Stimulated activated CD4-positive, alpha-beta T cell treated with anti-CD3 and anti-CD28 coated beads, Interleukin-2, amount 100 ng/mL, for 24 hours (primary cell): Measurements from ENCODE around the gene KNTC1.
"Not testable (repeated sequence)": the region's sequence is repeated elsewhere in the genome, so short reads cannot be mapped to it uniquely, and the experiment has no call there.

ENCODE experiments used
- DNase-seq, 2 donors: peaks; one replicate each; pipeline ENCODE4 v3.0.0-alpha.2; 2020

Gene KNTC1

DNA sequence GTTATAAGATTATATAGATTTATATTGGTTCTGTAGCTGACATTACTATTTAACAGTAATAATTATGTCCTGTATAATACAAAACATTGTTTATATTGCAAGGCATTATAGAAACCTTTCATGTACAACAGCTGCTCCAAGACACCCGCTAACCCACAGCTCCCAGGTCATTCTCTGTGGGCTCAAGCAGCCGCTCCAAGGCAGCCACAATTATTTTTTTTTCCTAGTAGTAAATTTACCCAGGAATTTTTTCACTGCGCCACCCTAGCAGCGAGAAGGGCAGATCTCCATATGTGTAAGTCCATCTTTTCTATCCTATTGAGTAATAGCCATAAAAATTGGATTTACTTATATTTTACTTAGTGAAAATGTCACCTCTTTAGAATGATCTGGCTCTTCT lies 36.3 kb downstream of the KNTC1 start:
- no peak for DNase-seq

- DNase-seq: not testable (repeated sequence)
Measured at GRCh38 chr12:122566816-122567215, 39.8 kb downstream of the KNTC1 start.

DNA sequence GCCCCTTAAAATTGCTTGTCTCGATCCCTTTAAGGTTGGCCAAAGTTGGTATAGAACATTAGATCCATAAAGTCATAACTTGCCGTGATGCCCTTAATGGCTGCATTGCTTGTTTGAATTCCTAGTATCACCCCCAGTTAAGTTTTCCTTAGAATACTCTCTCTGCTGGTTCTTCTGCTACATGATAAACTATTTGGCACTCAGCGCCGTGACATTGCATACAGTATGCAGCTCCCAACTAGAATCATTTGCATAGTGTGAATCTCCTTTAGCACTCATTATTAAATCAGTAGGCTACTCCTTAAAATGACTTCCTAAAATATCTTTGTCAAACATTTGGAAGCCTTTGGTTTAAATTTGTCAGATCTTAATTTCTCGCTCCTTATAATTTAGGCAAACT lies 42.2 kb downstream of the KNTC1 start:
- DNase-seq: no peak

GRCh38 chr12:122570006-122570405 lies 43.0 kb downstream of the KNTC1 start:
- not testable (repeated sequence) for DNase-seq

DNA sequence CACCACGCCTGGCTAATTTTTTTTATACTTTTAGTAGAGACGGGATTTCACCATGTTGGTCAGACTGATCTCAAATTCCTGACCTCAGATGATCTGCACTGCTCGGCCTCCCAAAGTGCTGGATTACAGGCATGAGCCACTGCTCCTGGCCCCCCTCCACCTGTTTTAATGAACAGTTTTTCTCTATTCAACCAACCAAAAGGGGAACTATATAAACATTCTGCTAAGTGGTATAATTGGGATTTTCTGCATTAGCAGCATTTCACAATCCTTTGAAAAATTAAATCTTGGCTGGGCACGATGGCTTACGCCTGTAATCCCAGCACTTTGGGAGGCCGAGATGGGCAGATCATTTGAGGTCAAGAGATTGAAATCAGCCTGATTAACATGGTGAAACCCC lies 44.8 kb downstream of the KNTC1 start:
- no peak for DNase-seq

- not testable (repeated sequence) for DNase-seq
Measured at GRCh38 chr12:122583294-122583693, 56.2 kb downstream of the KNTC1 start.

DNA sequence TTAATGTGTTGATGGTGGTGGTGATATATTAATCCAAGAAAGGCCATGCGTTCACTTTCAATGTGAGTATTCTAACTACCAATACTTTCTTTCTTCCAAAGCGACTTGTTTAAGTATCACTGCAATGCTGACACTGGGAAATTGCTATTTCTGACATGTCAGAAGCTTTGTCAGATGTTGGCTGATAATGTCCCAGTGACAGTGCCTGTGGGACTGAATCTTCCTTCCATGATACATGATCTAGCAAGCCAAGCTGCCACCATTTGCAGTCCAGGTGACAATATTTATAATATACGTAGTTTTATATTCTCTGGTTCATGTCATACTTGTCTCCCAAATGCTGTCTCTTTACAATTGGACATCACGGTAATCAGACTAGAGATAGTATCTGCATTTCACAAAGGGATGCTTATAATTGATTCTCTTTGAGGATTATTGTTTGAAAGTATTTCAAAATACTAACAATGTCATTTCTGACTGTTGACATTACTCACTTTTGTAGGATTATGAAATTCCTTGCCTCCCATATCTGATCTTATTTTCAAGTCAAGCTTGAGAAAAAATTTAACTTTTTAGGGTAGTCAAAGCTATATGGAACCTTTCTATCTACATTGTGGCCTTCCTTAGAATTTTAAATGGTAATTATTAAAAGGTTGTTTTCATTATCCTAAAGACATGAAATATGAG lies 57.3 kb downstream of the KNTC1 start:
- no peak for DNase-seq

- no peak for DNase-seq
Measured at GRCh38 chr12:122590990-122591389, 63.9 kb downstream of the KNTC1 start.

DNA sequence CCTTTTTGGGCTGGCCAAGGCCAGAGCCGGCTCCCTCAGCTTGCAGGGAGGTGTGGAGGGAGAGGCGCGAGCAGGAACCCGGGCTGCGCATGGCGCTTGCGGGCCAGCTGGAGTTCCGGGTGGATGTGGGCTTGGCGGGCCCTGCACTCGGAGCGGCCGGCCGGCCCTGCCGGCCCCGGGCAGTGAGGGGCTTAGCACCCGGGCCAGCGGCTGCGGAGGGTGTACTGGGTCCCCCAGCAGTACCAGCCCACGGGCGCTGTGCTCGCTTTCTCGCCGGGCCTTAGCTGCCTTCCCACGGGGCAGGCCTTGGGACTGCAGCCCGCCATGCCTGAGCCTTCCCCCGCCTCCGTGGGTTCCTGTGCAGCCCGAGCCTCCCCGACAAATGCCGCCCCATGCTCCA lies 64.9 kb downstream of the KNTC1 start:
- DNase-seq: not testable (repeated sequence)

DNA sequence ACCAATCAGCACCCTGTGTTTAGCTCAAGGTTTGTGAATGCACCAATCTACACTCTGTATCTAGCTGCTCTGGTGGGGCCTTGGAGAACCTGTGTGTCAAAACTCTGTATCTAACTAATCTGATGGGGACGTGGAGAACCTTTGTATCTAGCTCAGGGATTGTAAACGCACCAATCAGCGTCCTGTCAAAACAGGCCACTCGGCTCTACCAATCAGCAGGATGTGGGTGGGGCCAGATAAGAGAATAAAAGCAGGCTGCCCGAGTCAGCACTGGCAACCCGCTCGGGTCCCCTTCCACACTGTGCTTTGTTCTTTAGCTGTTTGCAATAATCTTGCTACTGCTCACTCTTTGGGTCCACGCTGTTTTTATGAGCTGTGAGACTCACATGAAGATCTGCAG lies 65.5 kb downstream of the KNTC1 start:
- not testable (repeated sequence) for DNase-seq

GRCh38 chr12:122593910-122594309 lies 66.9 kb downstream of the KNTC1 start:
- no peak for DNase-seq

DNA sequence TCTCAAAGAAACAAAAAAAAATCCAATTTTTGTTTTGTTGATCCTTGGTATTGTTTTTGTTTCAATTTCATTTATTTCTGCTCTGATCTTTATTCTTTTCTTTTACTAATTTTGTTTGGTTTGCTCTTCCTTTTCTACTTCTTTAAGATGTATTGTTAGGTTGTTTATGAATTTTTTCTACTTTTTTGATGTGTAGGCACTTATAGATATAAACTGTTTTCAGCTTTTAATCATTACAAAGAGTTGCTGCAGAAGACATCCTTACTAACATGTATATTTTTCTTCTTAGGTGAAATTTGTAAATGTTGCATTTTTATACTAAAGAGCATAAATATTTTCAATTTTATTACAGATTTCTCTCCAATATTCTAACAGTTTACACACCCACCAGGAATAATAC lies 69.8 kb downstream of the KNTC1 start:
- DNase-seq: no peak

GRCh38 chr12:122602456-122602855 lies 75.4 kb downstream of the KNTC1 start:
- no peak for DNase-seq

- no peak for DNase-seq
Measured at GRCh38 chr12:122604993-122605392, 77.9 kb downstream of the KNTC1 start.

GRCh38 chr12:122609732-122610131 lies 82.7 kb downstream of the KNTC1 start:
- no peak for DNase-seq

DNA sequence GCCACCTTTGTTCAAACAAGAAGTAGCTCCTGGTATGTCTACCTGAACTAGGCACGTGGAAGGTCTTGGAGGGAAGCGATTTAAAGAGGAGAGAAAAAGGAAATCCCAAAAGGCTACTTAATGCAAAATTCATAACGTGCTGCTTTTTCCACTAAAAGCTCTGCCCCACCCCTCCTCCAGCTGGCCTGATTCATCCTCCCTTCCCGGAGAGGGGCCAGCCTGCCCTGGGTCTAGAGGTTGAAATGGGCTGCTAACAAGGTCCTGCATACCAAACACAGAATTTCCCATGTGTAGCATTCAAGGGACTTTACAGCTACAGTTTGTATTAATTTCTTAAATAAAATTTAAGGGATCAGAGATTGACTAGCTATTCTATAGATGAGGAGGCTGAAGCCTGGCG lies 83.2 kb downstream of the KNTC1 start:
- DNase-seq: no peak

GRCh38 chr12:122610911-122611310 lies 83.9 kb downstream of the KNTC1 start:
- DNase-seq: no peak

- DNase-seq: no peak
Measured at GRCh38 chr12:122614839-122615238, 87.8 kb downstream of the KNTC1 start.

- DNase-seq: no peak
Measured at GRCh38 chr12:122615780-122616179, 88.7 kb downstream of the KNTC1 start.

DNA sequence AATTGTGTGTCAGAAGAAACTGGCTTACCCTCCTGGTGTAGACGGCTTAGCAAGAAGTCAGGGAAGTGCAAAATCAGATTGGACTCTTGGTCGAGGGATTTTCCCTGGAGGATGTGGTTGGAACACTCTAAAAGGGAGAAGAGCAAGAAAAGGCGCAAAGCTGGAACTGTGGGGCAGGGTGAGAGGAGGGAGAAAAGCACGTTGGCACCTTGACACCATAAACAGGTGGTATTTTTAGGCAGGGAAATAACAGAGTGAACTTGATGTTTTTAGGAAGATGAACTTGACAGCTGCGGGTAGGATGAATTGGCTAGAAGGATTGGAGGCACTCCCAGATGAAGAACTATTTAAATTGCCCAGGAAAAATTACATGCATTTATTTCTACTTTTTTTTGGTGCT lies 108.4 kb downstream of the KNTC1 start:
- no peak for DNase-seq

DNA sequence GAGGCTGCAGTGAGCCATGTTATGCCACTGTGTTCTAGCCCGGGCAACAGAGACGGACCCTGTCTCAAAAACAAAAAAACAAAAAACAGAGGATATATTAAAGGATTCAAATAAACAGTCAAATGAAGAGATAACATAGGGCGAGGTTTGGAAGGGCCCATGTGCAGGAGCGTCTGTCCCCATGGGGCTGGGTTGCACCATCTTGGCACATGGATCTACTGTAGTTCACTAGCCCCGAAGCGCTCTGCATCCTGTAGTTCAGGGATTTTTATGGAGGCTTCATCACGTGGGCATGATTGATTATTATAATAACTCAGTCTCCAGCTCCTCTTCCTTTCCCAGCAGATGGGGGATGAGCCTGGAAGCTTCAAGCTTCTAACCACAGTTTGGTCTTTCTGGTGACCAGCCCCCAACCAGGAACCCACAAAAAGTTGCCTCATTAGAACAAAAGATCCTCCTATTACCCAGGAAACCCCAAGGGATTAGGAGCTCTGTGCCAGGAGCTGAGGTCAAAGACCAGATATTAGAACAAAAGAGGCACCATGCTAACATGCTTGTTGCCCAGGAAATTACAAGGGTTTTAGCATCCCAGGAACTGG lies 116.3 kb downstream of the KNTC1 start:
- no peak for DNase-seq

- peak; percentile 33 to 60 for DNase-seq
Measured at GRCh38 chr12:122646517-122647217, 119.6 kb downstream of the KNTC1 start.

DNA sequence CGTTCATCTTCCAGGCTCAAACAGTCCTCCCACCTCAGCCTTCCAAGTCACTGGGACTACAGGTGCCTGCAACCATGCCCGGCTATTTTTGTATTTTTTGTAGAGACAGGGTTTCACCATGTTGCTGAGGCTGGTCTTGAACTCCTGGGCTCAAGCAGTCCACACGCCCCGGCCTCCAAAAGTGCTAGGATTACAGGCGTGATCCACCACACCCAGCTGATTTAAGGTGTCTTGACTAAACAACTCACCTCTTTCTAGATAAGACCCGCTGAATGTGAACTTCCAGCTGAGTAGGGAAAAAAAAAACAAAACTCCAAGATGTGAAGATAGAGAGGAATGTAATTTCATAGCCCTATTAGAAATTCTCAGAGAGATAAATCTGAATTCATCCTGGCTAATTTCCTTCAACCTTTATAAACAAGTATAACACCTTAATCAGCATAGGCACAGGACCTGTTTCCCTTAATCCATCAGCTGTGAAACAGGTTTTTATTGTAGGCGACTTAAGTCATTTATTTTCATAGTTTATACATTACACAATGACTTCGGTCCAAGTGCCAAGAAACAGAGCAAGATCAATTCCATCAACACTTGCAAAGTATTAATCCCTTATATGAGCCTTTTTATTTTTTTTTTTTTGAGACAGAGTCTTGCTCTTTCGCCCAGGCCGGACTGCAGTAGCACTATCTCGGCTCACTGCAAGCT lies 124.6 kb downstream of the KNTC1 start:
- no peak for DNase-seq

GRCh38 chr12:122653291-122653690 lies 126.2 kb downstream of the KNTC1 start:
- not testable (repeated sequence) for DNase-seq
